Endodermal cell (in vitro differentiated cells): ENCODE data around the gene ACAD11. TPM values are rescaled to one million over a fixed set of nuclear protein-coding genes. Genes with fewer than 3 reads are reported as not detected.

Experiments used
- DNase-seq: peaks from one replicate; pipeline ENCODE4 v3.0.0-alpha.2; 2017
- H3K27ac ChIP-seq: 2 replicates; pipeline ENCODE4 v1.5.1; 2013; ENCODE audit warnings: mild to moderate bottlenecking, low read depth, low read length, moderate library complexity
- H3K27me3 ChIP-seq: 2 replicates; pipeline ENCODE4 v1.6.1; 2013; ENCODE audit warnings: mild to moderate bottlenecking, low read length, moderate library complexity; ENCODE audit not compliant: insufficient read depth, control insufficient read depth, poor library complexity, severe bottlenecking
- H3K36me3 ChIP-seq: 2 replicates; pipeline ENCODE4 v1.7.0; 2013; ENCODE audit warnings: mild to moderate bottlenecking, low read length, moderate library complexity; ENCODE audit not compliant: control insufficient read depth, insufficient read depth
- H3K4me1 ChIP-seq: one replicate; pipeline ENCODE4 v1.7.0; 2013; ENCODE audit warnings: low read length; ENCODE audit not compliant: control insufficient read depth, insufficient read depth
- H3K4me3 ChIP-seq: 2 replicates; pipeline ENCODE4 v1.5.1; 2013; ENCODE audit warnings: mild to moderate bottlenecking, low read length, moderate library complexity
- H3K9ac ChIP-seq: 2 replicates; pipeline ENCODE4 v1.6.1; 2013; ENCODE audit warnings: mild to moderate bottlenecking, low read length, moderate library complexity; ENCODE audit not compliant: poor library complexity, severe bottlenecking; ENCODE audit errors: extremely low read depth
- H3K9me3 ChIP-seq: 2 replicates; pipeline ENCODE4 v1.6.1; 2013; ENCODE audit warnings: mild to moderate bottlenecking, low read length, moderate library complexity; ENCODE audit not compliant: control insufficient read depth
- H3K27ac Mint-ChIP-seq: 2 replicates; pipeline ENCODE4 v1.8.0; 2020; ENCODE audit warnings: mixed read lengths
- H3K27me3 Mint-ChIP-seq: 2 replicates; pipeline ENCODE4 v1.8.0; 2021; ENCODE audit warnings: mild to moderate bottlenecking, mixed read lengths; ENCODE audit not compliant: insufficient read depth
- H3K36me3 Mint-ChIP-seq: 2 replicates; pipeline ENCODE4 v1.8.0; 2020; ENCODE audit warnings: low read depth, mixed read lengths
- H3K4me1 Mint-ChIP-seq: 2 replicates; pipeline ENCODE4 v1.8.0; 2020; ENCODE audit warnings: mixed read lengths
- H3K4me3 Mint-ChIP-seq: 2 replicates; pipeline ENCODE4 v1.8.0; 2020; ENCODE audit warnings: mild to moderate bottlenecking, moderate library complexity, mixed read lengths
- H3K9me3 Mint-ChIP-seq: 2 replicates; pipeline ENCODE4 v1.8.0; 2020; ENCODE audit warnings: mild to moderate bottlenecking, mixed read lengths
- WGBS, 2 experiments: methylation state at CpG; one replicate each; pipeline versions ENCODE4 v1.1.5 to v1.1.7; 2013; ENCODE audit warnings: missing lambda C conversion rate in 2 of 2, mixed read lengths in 1 of 2; ENCODE audit not compliant: insufficient coverage in 1 of 2, insufficient read length in 1 of 2; 5-methylcytosine and 5-hydroxymethylcytosine counted together
- total RNA-seq, 2 donors: library from RNA; stranded (reverse); fragmentation: NEBNext Ultra II Directional in 1 of 2; extraction: Animal tissue kit (Norgen Biotek cat#: 25700) in 1 of 2; gene quantifications; 2 replicates in 1 of 2; 3 replicates in 1 of 2; pipeline ENCODE4 v1.2.1, GENCODE V29; 2021
- TF ChIP-seq, protein P1 (sequence below): fragments of 200-600 bp; sonication (generic); conservative IDR thresholded peaks from 2 replicates; pipeline ENCODE4 v1.5.0; 2021; ENCODE audit warnings: antibody characterized with exemption, mild to moderate bottlenecking

ACAD11 gene
- total RNA-seq, 2 donors from 2014 or later: 21.4 to 22.8 TPM

DNA sequence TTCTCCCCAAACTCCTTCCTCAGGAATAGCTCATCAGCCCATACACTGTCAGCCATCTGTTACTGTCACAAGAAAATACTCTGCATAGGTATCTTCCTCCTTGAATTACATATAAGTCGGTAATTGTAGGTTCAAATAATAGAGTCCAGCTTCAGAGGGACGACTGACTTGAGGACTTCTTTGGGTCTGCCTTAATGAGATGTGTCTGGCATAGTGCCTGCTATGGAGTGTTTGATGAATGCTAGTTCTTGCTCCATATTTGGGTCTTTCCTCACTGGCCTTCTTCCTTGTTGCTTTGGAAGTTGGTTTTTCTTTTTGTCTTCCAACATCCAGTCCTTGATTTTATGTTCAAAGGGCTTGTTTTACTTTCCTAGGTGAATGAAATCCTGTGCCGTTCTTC, 129.0 kb downstream of the ACAD11 start:
- peaks cover 60% of the 10 kb centered on the region for H3K36me3 Mint-ChIP-seq
- peaks cover 10% of the 10 kb centered on the region for H3K4me1 Mint-ChIP-seq
- H3K27me3 Mint-ChIP-seq: no peaks in the 10 kb centered on the region
- no peak overlapping the region for H3K4me3 Mint-ChIP-seq
- no peaks in the 10 kb centered on the region for H3K9me3 ChIP-seq
- H3K27ac Mint-ChIP-seq: no peak overlapping the region
- TF ChIP-seq, protein P1, sequence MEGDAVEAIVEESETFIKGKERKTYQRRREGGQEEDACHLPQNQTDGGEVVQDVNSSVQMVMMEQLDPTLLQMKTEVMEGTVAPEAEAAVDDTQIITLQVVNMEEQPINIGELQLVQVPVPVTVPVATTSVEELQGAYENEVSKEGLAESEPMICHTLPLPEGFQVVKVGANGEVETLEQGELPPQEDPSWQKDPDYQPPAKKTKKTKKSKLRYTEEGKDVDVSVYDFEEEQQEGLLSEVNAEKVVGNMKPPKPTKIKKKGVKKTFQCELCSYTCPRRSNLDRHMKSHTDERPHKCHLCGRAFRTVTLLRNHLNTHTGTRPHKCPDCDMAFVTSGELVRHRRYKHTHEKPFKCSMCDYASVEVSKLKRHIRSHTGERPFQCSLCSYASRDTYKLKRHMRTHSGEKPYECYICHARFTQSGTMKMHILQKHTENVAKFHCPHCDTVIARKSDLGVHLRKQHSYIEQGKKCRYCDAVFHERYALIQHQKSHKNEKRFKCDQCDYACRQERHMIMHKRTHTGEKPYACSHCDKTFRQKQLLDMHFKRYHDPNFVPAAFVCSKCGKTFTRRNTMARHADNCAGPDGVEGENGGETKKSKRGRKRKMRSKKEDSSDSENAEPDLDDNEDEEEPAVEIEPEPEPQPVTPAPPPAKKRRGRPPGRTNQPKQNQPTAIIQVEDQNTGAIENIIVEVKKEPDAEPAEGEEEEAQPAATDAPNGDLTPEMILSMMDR: no peak
- H3K4me3 ChIP-seq: no peak overlapping the region
- no peak overlapping the region for H3K27ac ChIP-seq
- WGBS, 2 experiments: 91 to 93% methylated on average over 3 of the region's 3 CpGs
- H3K36me3 ChIP-seq: peaks cover 76% of the 10 kb centered on the region
- no peaks in the 10 kb centered on the region for H3K9me3 Mint-ChIP-seq
- H3K9ac ChIP-seq: no peak overlapping the region
- H3K27me3 ChIP-seq: no peaks in the 10 kb centered on the region
- H3K4me1 ChIP-seq: no peaks in the 10 kb centered on the region
- DNase-seq: no peak

DNA sequence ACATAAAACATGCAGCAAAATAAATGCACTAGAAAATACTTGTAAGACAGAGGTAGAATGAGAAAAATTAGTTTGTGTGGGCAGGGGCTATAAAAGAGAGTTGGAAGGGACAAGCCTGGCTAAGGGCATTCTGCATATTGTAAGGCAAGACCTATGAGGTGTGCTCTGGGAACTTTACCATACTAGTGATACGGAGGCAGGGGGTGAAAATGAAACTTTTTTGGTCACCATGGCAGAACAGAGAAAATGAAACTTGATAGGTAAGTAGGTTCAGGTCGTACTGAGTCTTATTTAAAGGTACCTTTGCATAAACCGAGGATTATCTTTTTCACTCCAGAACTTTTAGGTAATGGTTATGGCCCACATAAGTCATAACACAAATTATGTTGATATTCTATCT, 137.3 kb downstream of the ACAD11 start:
- no peak overlapping the region for H3K9ac ChIP-seq
- no peak for DNase-seq
- H3K9me3 ChIP-seq: no peaks in the 10 kb centered on the region
- TF ChIP-seq, protein P1: no peak
- no peaks in the 10 kb centered on the region for H3K4me1 ChIP-seq
- peaks cover 92% of the 10 kb centered on the region for H3K36me3 ChIP-seq
- 80 to 97% methylated on average over 1 to 3 of the region's 3 CpGs for whole genome bisulfite sequencing, 2 experiments
- H3K4me3 ChIP-seq: no peak overlapping the region
- Mint-ChIP-seq H3K4me1 (no peaks in the 10 kb centered on the region), H3K9me3 (no peaks in the 10 kb centered on the region), H3K27me3 (no peaks in the 10 kb centered on the region), H3K27ac (peak overlapping the region; percentile 5), H3K4me3 (no peak overlapping the region), H3K36me3 (peaks cover 76% of the 10 kb centered on the region)
- H3K27me3 ChIP-seq: no peaks in the 10 kb centered on the region
- H3K27ac ChIP-seq: no peak overlapping the region

DNA sequence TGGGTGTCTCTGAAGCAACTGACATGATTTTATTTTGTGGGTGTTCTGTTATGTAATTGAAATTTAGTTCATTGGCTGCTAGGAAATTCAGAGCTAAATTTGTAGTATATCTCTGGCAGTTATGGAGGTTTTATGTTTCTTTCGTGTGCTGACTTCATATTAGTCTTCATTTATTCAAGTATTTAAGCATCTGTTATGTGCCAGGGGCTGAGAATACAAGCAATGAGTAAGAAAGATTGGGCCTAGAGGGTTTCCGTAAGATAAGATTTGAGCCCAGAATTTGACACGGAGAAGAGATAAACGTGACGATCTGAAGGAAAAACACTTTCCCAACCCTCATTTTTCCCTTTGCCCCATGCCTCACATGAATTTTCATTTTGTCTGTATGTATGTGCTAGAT, 137.7 kb downstream of the ACAD11 start:
- Histone ChIP-seq H3K36me3 (peaks cover 93% of the 10 kb centered on the region), H3K4me3 (no peak overlapping the region), H3K9me3 (no peaks in the 10 kb centered on the region), H3K27me3 (no peaks in the 10 kb centered on the region), H3K9ac (no peak overlapping the region), H3K4me1 (no peaks in the 10 kb centered on the region), H3K27ac (no peak overlapping the region)
- peaks cover 78% of the 10 kb centered on the region for H3K36me3 Mint-ChIP-seq
- DNase-seq: no peak
- peak overlapping the region; percentile 5 for H3K27ac Mint-ChIP-seq
- no peak overlapping the region for H3K4me3 Mint-ChIP-seq
- TF ChIP-seq, protein P1: no peak
- WGBS, 2 experiments: 99 to 100% methylated on average over 2 to 5 of the region's 5 CpGs
- no peaks in the 10 kb centered on the region for H3K27me3 Mint-ChIP-seq
- no peaks in the 10 kb centered on the region for H3K9me3 Mint-ChIP-seq
- H3K4me1 Mint-ChIP-seq: no peaks in the 10 kb centered on the region
